Thyroid gland (tissue), 4 donors: ENCODE results near the gene RAD23B.

ENCODE experiments used
- POLR2A ChIP-seq, 2 donors: fragments of 450-650 bp; IDR thresholded peaks; one replicate each; pipeline ENCODE4 v1.6.1; 2017; ENCODE audit warnings: antibody characterized with exemption in 2 of 2, mild to moderate bottlenecking in 2 of 2, moderate library complexity in 1 of 2
- TF ChIP-seq, protein P1 (sequence below), 6 experiments: fragments of 200-600 bp in 3 of 6; fragments of 450-650 bp in 3 of 6; sonication (generic) in 3 of 6; IDR thresholded peaks; one replicate each; pipeline ENCODE4 v1.5.1; 2016 to 2019; ENCODE audit warnings: antibody characterized with exemption in 6 of 6, mild to moderate bottlenecking in 2 of 6, inconsistent platforms in 1 of 6, moderate library complexity in 1 of 6

DNA sequence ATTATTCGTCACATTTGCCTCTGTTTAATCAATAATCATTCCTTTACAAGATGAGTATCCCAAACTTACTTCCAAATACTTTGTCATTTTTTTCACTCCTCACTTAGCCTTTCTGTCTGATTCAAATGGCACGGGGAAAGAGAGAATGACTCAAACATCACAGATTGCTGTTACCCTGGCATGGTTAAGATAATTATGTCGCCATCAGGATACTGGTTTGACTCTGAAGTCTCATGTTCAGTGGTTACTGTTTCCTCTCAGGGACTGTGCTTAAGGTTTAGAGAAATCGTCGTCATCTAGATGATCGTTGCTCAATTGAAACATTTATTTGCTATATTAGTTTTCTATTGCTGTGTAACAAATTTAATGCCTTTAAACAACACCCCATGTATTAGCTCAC, 45.2 kb upstream of the RAD23B start:
- TF ChIP-seq, protein P1, sequence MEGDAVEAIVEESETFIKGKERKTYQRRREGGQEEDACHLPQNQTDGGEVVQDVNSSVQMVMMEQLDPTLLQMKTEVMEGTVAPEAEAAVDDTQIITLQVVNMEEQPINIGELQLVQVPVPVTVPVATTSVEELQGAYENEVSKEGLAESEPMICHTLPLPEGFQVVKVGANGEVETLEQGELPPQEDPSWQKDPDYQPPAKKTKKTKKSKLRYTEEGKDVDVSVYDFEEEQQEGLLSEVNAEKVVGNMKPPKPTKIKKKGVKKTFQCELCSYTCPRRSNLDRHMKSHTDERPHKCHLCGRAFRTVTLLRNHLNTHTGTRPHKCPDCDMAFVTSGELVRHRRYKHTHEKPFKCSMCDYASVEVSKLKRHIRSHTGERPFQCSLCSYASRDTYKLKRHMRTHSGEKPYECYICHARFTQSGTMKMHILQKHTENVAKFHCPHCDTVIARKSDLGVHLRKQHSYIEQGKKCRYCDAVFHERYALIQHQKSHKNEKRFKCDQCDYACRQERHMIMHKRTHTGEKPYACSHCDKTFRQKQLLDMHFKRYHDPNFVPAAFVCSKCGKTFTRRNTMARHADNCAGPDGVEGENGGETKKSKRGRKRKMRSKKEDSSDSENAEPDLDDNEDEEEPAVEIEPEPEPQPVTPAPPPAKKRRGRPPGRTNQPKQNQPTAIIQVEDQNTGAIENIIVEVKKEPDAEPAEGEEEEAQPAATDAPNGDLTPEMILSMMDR (IDR thresholded peaks at IDR 0.05), result no peak
- no peak for TF ChIP-seq POLR2A (IDR thresholded peaks at IDR 0.05)
